H1 (cell line): ENCODE measurements around the gene APBB3. TPM values are rescaled to one million over a fixed set of nuclear protein-coding genes. Genes with fewer than 3 reads are reported as not detected.

Experiments
- CHD1 ChIP-seq: IDR thresholded peaks from 2 replicates; pipeline ENCODE4 v1.6.1; 2012; ENCODE audit warnings: low read depth, low read length, improper control_type of control experiment
- RNF2 ChIP-seq: fragments of 200-900, 300-1000 bp; sonication (generic); IDR thresholded peaks from 2 replicates; pipeline ENCODE4 v1.7.1; 2016; ENCODE audit warnings: borderline replicate concordance, low read depth, mild to moderate bottlenecking, antibody characterized with exemption, low read length; ENCODE audit not compliant: poor library complexity, severe bottlenecking; ENCODE audit errors: missing control alignments
- TCF12 ChIP-seq: IDR thresholded peaks from 2 replicates; pipeline ENCODE4 v1.6.1; 2011; ENCODE audit warnings: low read depth, mild to moderate bottlenecking, low read length
- YY1 ChIP-seq: IDR thresholded peaks from 2 replicates; pipeline ENCODE4 v1.6.1; 2011; ENCODE audit warnings: low read depth, mild to moderate bottlenecking, low read length
- polyA plus RNA-seq, 7 experiments: library from polyadenylated mRNA; depleted of rRNA in 3 of 7; stranded (reverse) in 5 of 7; unstranded in 2 of 7; fragments of >200 nt in 5 of 7; fragments of 200-250 nt in 2 of 7; gene quantifications; 1 replicate in 5 of 7; 2 replicates in 1 of 7; 4 replicates in 1 of 7; pipeline versions ENCODE4 v1.2.1 to v1.2.3, GENCODE V29; 2011 to 2013; ENCODE audit warnings: missing spikeins in 2 of 7, mixed read lengths in 2 of 7
- total RNA-seq: library from RNA; stranded (reverse); fragmentation: NEBNext Ultra II Directional; extraction: Animal tissue kit (Norgen Biotek cat#: 25700); gene quantifications from 2 replicates; pipeline ENCODE4 v1.2.1, GENCODE V29; 2021
- TF ChIP-seq, protein P1 (sequence below): fragments of 300-600 bp; sonication (generic); IDR thresholded peaks from 2 replicates; pipeline ENCODE4 v1.7.1; 2012; ENCODE audit warnings: low read length, moderate library complexity, mild to moderate bottlenecking, inconsistent platforms; ENCODE audit not compliant: insufficient replicate concordance
- TF ChIP-seq, protein P2 (sequence below): IDR thresholded peaks from 2 replicates; pipeline ENCODE4 v1.6.1; 2012; ENCODE audit warnings: inconsistent platforms
- TF ChIP-seq, protein P3 (sequence below): IDR thresholded peaks from 2 replicates; pipeline ENCODE4 v1.6.1; 2012; ENCODE audit warnings: low read length, inconsistent platforms

Gene APBB3
- total and polyA plus RNA-seq, 2 of the 8 experiments (the other 6 are each of a cell fraction or from before 2014, with no cell fraction given) = 16.0 to 21.9 TPM

DNA sequence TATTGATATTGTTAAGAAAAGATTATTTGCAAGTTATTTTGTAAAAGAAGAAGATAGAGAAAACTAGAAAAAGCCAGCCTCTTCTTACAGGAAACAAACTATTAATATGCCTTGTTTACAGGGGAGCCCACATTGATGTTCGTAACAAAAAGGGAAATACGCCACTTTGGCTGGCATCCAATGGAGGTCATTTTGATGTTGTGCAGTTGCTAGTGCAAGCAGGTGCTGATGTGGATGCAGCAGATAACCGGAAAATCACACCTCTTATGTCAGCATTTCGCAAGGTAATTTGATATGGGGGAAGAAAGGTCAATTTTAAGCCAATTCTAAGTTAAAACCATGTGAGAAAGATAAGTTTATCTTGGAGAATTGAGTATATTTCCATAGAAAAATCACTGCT lies 54.5 kb downstream of the APBB3 start (continued):
- TF ChIP-seq, protein P1, sequence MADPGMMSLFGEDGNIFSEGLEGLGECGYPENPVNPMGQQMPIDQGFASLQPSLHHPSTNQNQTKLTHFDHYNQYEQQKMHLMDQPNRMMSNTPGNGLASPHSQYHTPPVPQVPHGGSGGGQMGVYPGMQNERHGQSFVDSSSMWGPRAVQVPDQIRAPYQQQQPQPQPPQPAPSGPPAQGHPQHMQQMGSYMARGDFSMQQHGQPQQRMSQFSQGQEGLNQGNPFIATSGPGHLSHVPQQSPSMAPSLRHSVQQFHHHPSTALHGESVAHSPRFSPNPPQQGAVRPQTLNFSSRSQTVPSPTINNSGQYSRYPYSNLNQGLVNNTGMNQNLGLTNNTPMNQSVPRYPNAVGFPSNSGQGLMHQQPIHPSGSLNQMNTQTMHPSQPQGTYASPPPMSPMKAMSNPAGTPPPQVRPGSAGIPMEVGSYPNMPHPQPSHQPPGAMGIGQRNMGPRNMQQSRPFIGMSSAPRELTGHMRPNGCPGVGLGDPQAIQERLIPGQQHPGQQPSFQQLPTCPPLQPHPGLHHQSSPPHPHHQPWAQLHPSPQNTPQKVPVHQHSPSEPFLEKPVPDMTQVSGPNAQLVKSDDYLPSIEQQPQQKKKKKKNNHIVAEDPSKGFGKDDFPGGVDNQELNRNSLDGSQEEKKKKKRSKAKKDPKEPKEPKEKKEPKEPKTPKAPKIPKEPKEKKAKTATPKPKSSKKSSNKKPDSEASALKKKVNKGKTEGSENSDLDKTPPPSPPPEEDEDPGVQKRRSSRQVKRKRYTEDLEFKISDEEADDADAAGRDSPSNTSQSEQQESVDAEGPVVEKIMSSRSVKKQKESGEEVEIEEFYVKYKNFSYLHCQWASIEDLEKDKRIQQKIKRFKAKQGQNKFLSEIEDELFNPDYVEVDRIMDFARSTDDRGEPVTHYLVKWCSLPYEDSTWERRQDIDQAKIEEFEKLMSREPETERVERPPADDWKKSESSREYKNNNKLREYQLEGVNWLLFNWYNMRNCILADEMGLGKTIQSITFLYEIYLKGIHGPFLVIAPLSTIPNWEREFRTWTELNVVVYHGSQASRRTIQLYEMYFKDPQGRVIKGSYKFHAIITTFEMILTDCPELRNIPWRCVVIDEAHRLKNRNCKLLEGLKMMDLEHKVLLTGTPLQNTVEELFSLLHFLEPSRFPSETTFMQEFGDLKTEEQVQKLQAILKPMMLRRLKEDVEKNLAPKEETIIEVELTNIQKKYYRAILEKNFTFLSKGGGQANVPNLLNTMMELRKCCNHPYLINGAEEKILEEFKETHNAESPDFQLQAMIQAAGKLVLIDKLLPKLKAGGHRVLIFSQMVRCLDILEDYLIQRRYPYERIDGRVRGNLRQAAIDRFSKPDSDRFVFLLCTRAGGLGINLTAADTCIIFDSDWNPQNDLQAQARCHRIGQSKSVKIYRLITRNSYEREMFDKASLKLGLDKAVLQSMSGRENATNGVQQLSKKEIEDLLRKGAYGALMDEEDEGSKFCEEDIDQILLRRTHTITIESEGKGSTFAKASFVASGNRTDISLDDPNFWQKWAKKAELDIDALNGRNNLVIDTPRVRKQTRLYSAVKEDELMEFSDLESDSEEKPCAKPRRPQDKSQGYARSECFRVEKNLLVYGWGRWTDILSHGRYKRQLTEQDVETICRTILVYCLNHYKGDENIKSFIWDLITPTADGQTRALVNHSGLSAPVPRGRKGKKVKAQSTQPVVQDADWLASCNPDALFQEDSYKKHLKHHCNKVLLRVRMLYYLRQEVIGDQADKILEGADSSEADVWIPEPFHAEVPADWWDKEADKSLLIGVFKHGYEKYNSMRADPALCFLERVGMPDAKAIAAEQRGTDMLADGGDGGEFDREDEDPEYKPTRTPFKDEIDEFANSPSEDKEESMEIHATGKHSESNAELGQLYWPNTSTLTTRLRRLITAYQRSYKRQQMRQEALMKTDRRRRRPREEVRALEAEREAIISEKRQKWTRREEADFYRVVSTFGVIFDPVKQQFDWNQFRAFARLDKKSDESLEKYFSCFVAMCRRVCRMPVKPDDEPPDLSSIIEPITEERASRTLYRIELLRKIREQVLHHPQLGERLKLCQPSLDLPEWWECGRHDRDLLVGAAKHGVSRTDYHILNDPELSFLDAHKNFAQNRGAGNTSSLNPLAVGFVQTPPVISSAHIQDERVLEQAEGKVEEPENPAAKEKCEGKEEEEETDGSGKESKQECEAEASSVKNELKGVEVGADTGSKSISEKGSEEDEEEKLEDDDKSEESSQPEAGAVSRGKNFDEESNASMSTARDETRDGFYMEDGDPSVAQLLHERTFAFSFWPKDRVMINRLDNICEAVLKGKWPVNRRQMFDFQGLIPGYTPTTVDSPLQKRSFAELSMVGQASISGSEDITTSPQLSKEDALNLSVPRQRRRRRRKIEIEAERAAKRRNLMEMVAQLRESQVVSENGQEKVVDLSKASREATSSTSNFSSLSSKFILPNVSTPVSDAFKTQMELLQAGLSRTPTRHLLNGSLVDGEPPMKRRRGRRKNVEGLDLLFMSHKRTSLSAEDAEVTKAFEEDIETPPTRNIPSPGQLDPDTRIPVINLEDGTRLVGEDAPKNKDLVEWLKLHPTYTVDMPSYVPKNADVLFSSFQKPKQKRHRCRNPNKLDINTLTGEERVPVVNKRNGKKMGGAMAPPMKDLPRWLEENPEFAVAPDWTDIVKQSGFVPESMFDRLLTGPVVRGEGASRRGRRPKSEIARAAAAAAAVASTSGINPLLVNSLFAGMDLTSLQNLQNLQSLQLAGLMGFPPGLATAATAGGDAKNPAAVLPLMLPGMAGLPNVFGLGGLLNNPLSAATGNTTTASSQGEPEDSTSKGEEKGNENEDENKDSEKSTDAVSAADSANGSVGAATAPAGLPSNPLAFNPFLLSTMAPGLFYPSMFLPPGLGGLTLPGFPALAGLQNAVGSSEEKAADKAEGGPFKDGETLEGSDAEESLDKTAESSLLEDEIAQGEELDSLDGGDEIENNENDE = no peak
- TF ChIP-seq, protein P2, sequence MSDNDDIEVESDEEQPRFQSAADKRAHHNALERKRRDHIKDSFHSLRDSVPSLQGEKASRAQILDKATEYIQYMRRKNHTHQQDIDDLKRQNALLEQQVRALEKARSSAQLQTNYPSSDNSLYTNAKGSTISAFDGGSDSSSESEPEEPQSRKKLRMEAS = no peak
- no peak for TF ChIP-seq YY1
- TF ChIP-seq TCF12 = no peak
- TF ChIP-seq RNF2 = no peak
- no peak for TF ChIP-seq CHD1
- TF ChIP-seq, protein P3, sequence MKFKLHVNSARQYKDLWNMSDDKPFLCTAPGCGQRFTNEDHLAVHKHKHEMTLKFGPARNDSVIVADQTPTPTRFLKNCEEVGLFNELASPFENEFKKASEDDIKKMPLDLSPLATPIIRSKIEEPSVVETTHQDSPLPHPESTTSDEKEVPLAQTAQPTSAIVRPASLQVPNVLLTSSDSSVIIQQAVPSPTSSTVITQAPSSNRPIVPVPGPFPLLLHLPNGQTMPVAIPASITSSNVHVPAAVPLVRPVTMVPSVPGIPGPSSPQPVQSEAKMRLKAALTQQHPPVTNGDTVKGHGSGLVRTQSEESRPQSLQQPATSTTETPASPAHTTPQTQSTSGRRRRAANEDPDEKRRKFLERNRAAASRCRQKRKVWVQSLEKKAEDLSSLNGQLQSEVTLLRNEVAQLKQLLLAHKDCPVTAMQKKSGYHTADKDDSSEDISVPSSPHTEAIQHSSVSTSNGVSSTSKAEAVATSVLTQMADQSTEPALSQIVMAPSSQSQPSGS = no peak
